Endothelial cell (in vitro differentiated cells): ENCODE measurements around the gene LAMA4. TPM values are rescaled to one million over a fixed set of nuclear protein-coding genes. Genes with fewer than 3 reads are reported as not detected.

Source experiments
- DNase-seq: peaks from one replicate; pipeline ENCODE4 v3.0.0; 2021; ENCODE audit warnings: low spot score
- H3K27ac Mint-ChIP-seq: one replicate; pipeline ENCODE4 v1.8.0; 2021; ENCODE audit warnings: mixed read lengths, inconsistent platforms; ENCODE audit not compliant: unreplicated experiment
- H3K27me3 Mint-ChIP-seq: one replicate; pipeline ENCODE4 v1.8.0; 2021; ENCODE audit warnings: mild to moderate bottlenecking, moderate library complexity, mixed read lengths, inconsistent platforms; ENCODE audit not compliant: unreplicated experiment
- H3K36me3 Mint-ChIP-seq: one replicate; pipeline ENCODE4 v1.8.0; 2021; ENCODE audit warnings: mild to moderate bottlenecking, low read depth, mixed read lengths, inconsistent platforms; ENCODE audit not compliant: unreplicated experiment
- H3K4me1 Mint-ChIP-seq: one replicate; pipeline ENCODE4 v1.8.0; 2021; ENCODE audit warnings: mild to moderate bottlenecking, mixed read lengths, inconsistent platforms; ENCODE audit not compliant: unreplicated experiment
- H3K4me3 Mint-ChIP-seq: one replicate; pipeline ENCODE4 v1.8.0; 2021; ENCODE audit warnings: mild to moderate bottlenecking, mixed read lengths, inconsistent platforms; ENCODE audit not compliant: unreplicated experiment
- H3K9me3 Mint-ChIP-seq: one replicate; pipeline ENCODE4 v1.8.0; 2021; ENCODE audit warnings: mixed read lengths, inconsistent platforms; ENCODE audit not compliant: unreplicated experiment
- total RNA-seq: library from RNA; stranded (reverse); fragmentation: NEBNext Ultra II Directional; extraction: Animal tissue kit (Norgen Biotek cat#: 25700); gene quantifications from one replicate; pipeline ENCODE4 v1.2.1, GENCODE V29; 2021; ENCODE audit not compliant: unreplicated experiment
- TF ChIP-seq, protein P1 (sequence below): fragments of 200-600 bp; sonication (generic); IDR thresholded peaks from one replicate; pipeline ENCODE4 v1.5.0; 2021; ENCODE audit warnings: antibody characterized with exemption; ENCODE audit not compliant: unreplicated experiment

LAMA4 gene
- total RNA-seq, 1 donor from 2014 or later: 23.9 TPM

GRCh38 chr6:112187736-112188135 is 66.6 kb downstream of the LAMA4 start:
- no peak overlapping the region for H3K27ac Mint-ChIP-seq
- H3K4me1 Mint-ChIP-seq: peaks cover 26% of the 10 kb centered on the region
- H3K9me3 Mint-ChIP-seq: no peaks in the 10 kb centered on the region
- no peak overlapping the region for H3K4me3 Mint-ChIP-seq
- no peaks in the 10 kb centered on the region for H3K36me3 Mint-ChIP-seq
- H3K27me3 Mint-ChIP-seq: peaks cover 2% of the 10 kb centered on the region
- TF ChIP-seq, protein P1, sequence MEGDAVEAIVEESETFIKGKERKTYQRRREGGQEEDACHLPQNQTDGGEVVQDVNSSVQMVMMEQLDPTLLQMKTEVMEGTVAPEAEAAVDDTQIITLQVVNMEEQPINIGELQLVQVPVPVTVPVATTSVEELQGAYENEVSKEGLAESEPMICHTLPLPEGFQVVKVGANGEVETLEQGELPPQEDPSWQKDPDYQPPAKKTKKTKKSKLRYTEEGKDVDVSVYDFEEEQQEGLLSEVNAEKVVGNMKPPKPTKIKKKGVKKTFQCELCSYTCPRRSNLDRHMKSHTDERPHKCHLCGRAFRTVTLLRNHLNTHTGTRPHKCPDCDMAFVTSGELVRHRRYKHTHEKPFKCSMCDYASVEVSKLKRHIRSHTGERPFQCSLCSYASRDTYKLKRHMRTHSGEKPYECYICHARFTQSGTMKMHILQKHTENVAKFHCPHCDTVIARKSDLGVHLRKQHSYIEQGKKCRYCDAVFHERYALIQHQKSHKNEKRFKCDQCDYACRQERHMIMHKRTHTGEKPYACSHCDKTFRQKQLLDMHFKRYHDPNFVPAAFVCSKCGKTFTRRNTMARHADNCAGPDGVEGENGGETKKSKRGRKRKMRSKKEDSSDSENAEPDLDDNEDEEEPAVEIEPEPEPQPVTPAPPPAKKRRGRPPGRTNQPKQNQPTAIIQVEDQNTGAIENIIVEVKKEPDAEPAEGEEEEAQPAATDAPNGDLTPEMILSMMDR: no peak
- DNase-seq: no peak

- no peak overlapping the region for H3K27ac Mint-ChIP-seq
- TF ChIP-seq, protein P1: no peak
- no peaks in the 10 kb centered on the region for H3K9me3 Mint-ChIP-seq
- H3K4me1 Mint-ChIP-seq: peaks cover 29% of the 10 kb centered on the region
- no peak overlapping the region for H3K4me3 Mint-ChIP-seq
- no peak for DNase-seq
- no peaks in the 10 kb centered on the region for H3K36me3 Mint-ChIP-seq
- peaks cover 2% of the 10 kb centered on the region for H3K27me3 Mint-ChIP-seq
These were observed 69.4 kb downstream of the LAMA4 start for GRCh38 chr6:112184951-112185350.

GRCh38 chr6:112183271-112183671 is 71.1 kb downstream of the LAMA4 start:
- no peaks in the 10 kb centered on the region for H3K9me3 Mint-ChIP-seq
- no peak for DNase-seq
- H3K27ac Mint-ChIP-seq: no peak overlapping the region
- TF ChIP-seq, protein P1: no peak
- H3K36me3 Mint-ChIP-seq: no peaks in the 10 kb centered on the region
- H3K4me1 Mint-ChIP-seq: peaks cover 32% of the 10 kb centered on the region
- H3K27me3 Mint-ChIP-seq: peaks cover 2% of the 10 kb centered on the region
- H3K4me3 Mint-ChIP-seq: no peak overlapping the region

- Mint-ChIP-seq H3K9me3 (no peaks in the 10 kb centered on the region), H3K27ac (no peak overlapping the region), H3K27me3 (no peaks in the 10 kb centered on the region), H3K4me3 (no peak overlapping the region), H3K36me3 (no peaks in the 10 kb centered on the region), H3K4me1 (peaks cover 19% of the 10 kb centered on the region)
- TF ChIP-seq, protein P1: no peak
- no peak for DNase-seq
These were observed 73.2 kb downstream of the LAMA4 start for GRCh38 chr6:112181130-112181529.

GRCh38 chr6:112180095-112180820 is 74.1 kb downstream of the LAMA4 start:
- Mint-ChIP-seq H3K4me3 (no peak overlapping the region), H3K27ac (no peak overlapping the region), H3K27me3 (no peaks in the 10 kb centered on the region), H3K36me3 (no peaks in the 10 kb centered on the region), H3K4me1 (peaks cover 16% of the 10 kb centered on the region), H3K9me3 (no peaks in the 10 kb centered on the region)
- TF ChIP-seq, protein P1: peak; percentile 78
- DNase-seq: peak; percentile 61
